ENCODE results near the gene PFKFB1.
"Not testable (repeated sequence)": the region's sequence is repeated elsewhere in the genome, so short reads cannot be mapped to it uniquely, and the experiment has no call there.

PFKFB1 gene

GRCh38 chrX:54991706-54992105 lies 2.3 kb downstream of the PFKFB1 start:
- FAIRE-seq, result no peak

GRCh38 chrX:54983306-54983705 lies 10.7 kb downstream of the PFKFB1 start:
- not testable (repeated sequence) for FAIRE-seq

GRCh38 chrX:54980334-54980733 lies 13.7 kb downstream of the PFKFB1 start:
- FAIRE-seq, result no peak

GRCh38 chrX:54979432-54979831 lies 14.6 kb downstream of the PFKFB1 start:
- no peak for FAIRE-seq

- no peak for FAIRE-seq
These were observed 15.5 kb downstream of the PFKFB1 start for GRCh38 chrX:54978448-54978847.

- peak; percentile 61 for FAIRE-seq
These were observed 16.6 kb downstream of the PFKFB1 start for GRCh38 chrX:54977387-54977786.

GRCh38 chrX:54964766-54965497 lies 29.1 kb downstream of the PFKFB1 start:
- FAIRE-seq, result no peak

GRCh38 chrX:54961750-54962149 lies 32.2 kb downstream of the PFKFB1 start:
- FAIRE-seq, result no peak

- FAIRE-seq, result no peak
These were observed 43.1 kb downstream of the PFKFB1 start for GRCh38 chrX:54950730-54951375.

GRCh38 chrX:54945224-54945623 lies 48.8 kb downstream of the PFKFB1 start:
- no peak for FAIRE-seq

- FAIRE-seq, result no peak
These were observed 49.2 kb downstream of the PFKFB1 start for GRCh38 chrX:54944816-54945215.

- no peak for FAIRE-seq
These were observed 56.6 kb downstream of the PFKFB1 start for GRCh38 chrX:54937416-54937815.

GRCh38 chrX:54935306-54935705 lies 58.7 kb downstream of the PFKFB1 start:
- FAIRE-seq, result no peak

GRCh38 chrX:54934890-54935289 lies 59.1 kb downstream of the PFKFB1 start:
- FAIRE-seq, result no peak

- no peak for FAIRE-seq
These were observed 59.9 kb downstream of the PFKFB1 start for GRCh38 chrX:54934058-54934457.

GRCh38 chrX:54933150-54933826 lies 60.7 kb downstream of the PFKFB1 start:
- FAIRE-seq, result no peak

- FAIRE-seq, result no peak
These were observed 62.9 kb downstream of the PFKFB1 start for GRCh38 chrX:54931107-54931506.

GRCh38 chrX:54930291-54931049 lies 63.5 kb downstream of the PFKFB1 start:
- no peak for FAIRE-seq

- no peak for FAIRE-seq
These were observed 65.1 kb downstream of the PFKFB1 start for GRCh38 chrX:54928876-54929275.

GRCh38 chrX:54926978-54927377 lies 67.0 kb downstream of the PFKFB1 start:
- no peak for FAIRE-seq

- no peak for FAIRE-seq
These were observed 70.6 kb downstream of the PFKFB1 start for GRCh38 chrX:54923376-54923775.

GRCh38 chrX:54922547-54922946 lies 71.4 kb downstream of the PFKFB1 start:
- FAIRE-seq, result no peak

- FAIRE-seq, result no peak
These were observed 72.5 kb downstream of the PFKFB1 start for GRCh38 chrX:54921427-54922021.

All from islet of Langerhans (tissue), 1 donor.